IMR-90 (cell line): Measurements from ENCODE around the gene KCNMB1. TPM values are rescaled to one million over a fixed set of nuclear protein-coding genes. Genes with fewer than 3 reads are reported as not detected.

Source experiments
- ATAC-seq: fragments of 200-7000 bp; cut with Tn5 transposase; 2 replicates; pipeline ENCODE4 v1.9.1; 2020; ENCODE audit warnings: low read depth, mild to moderate bottlenecking, moderate library complexity
- BruUV-seq: library from RNA; stranded (reverse); fragments of 400-500 nt; replicated peaks from 2 replicates; lab custom pipeline; 2021; lab: Mats Ljungman, UMichigan
- CTCF ChIA-PET: fragments of 300-600 bp; formaldehyde crosslinking; extraction: SDS; loops from one replicate; lab custom pipeline; 2021; ENCODE audit warnings: antibody characterized with exemption; lab: Yijun Ruan, JAX
- POLR2A ChIA-PET: fragments of 300-600 bp; sonication (Branson Sonifier 250); formaldehyde crosslinking; loops from one replicate; lab custom pipeline; 2022; ENCODE audit warnings: antibody characterized with exemption; ENCODE audit not compliant: unreplicated experiment; lab: Charles Lee
- DNase-seq: peaks from one replicate; pipeline ENCODE4 v3.0.0; 2013
- H2AFZ ChIP-seq: replicated peaks from 2 replicates; pipeline ENCODE3; 2013; ENCODE audit warnings: low read length, mild to moderate bottlenecking; ENCODE audit not compliant: poor library complexity
- H2AK5ac ChIP-seq: 2 replicates; pipeline ENCODE4 v1.6.1; 2013; ENCODE audit warnings: low read depth, low read length, inconsistent platforms
- H2AK9ac ChIP-seq: replicated peaks from 2 replicates; pipeline ENCODE3; 2013; ENCODE audit warnings: mild to moderate bottlenecking, low read depth, low read length, moderate library complexity; ENCODE audit not compliant: poor library complexity
- H2BK120ac ChIP-seq: 2 replicates; pipeline ENCODE4 v1.6.1; 2013; ENCODE audit warnings: low read depth, low read length, inconsistent platforms
- H2BK15ac ChIP-seq: 3 replicates; pipeline ENCODE4 v1.6.1; 2013; ENCODE audit warnings: low read depth, low read length, inconsistent platforms
- H2BK20ac ChIP-seq: 2 replicates; pipeline ENCODE4 v1.6.1; 2013; ENCODE audit warnings: low read depth, mild to moderate bottlenecking, inconsistent platforms, low read length, moderate library complexity
- H2BK5ac ChIP-seq: 2 replicates; pipeline ENCODE4 v1.6.1; 2013; ENCODE audit warnings: mild to moderate bottlenecking, low read depth, low read length, inconsistent platforms; ENCODE audit not compliant: poor library complexity, severe bottlenecking
- H3K14ac ChIP-seq: replicated peaks from 2 replicates; pipeline ENCODE4 v1.6.1; 2013; ENCODE audit warnings: low read depth, low read length, inconsistent platforms
- H3K18ac ChIP-seq: 2 replicates; pipeline ENCODE4 v1.6.1; 2013; ENCODE audit warnings: low read depth, low read length, control low read depth
- H3K23ac ChIP-seq: 2 replicates; pipeline ENCODE4 v1.6.1; 2013; ENCODE audit warnings: low read depth, low read length, inconsistent platforms
- H3K27ac ChIP-seq: 2 replicates; pipeline ENCODE4 v1.5.1; 2013; ENCODE audit warnings: mild to moderate bottlenecking, control low read depth, low read length; ENCODE audit not compliant: insufficient read depth
- H3K27me3 ChIP-seq: 2 replicates; pipeline ENCODE4 v1.6.1; 2013; ENCODE audit warnings: low read length; ENCODE audit not compliant: control insufficient read depth, insufficient read depth
- H3K36me3 ChIP-seq: 2 replicates; pipeline ENCODE4 v1.6.1; 2013; ENCODE audit warnings: low read length, mixed read lengths; ENCODE audit not compliant: control insufficient read depth, insufficient read depth
- H3K4ac ChIP-seq: 2 replicates; pipeline ENCODE4 v1.6.1; 2013; ENCODE audit warnings: low read depth, low read length, inconsistent platforms
- H3K4me1 ChIP-seq: 2 replicates; pipeline ENCODE4 v1.6.1; 2013; ENCODE audit warnings: low read length, mixed read lengths; ENCODE audit not compliant: control insufficient read depth, insufficient read depth
- H3K4me2 ChIP-seq: 2 replicates; pipeline ENCODE4 v1.6.1; 2013; ENCODE audit warnings: low read depth, mild to moderate bottlenecking, control low read depth, low read length, moderate library complexity
- H3K4me3 ChIP-seq: 2 replicates; pipeline ENCODE4 v1.5.1; 2013; ENCODE audit warnings: low read depth, mild to moderate bottlenecking, control low read depth, low read length, moderate library complexity; ENCODE audit not compliant: insufficient read depth
- H3K56ac ChIP-seq: 2 replicates; pipeline ENCODE4 v1.6.1; 2013; ENCODE audit warnings: low read length, inconsistent platforms; ENCODE audit not compliant: insufficient read depth; ENCODE audit errors: extremely low read depth
- H3K79me1 ChIP-seq, 2 experiments: 2 replicates each; pipeline ENCODE4 v1.6.1; 2013; ENCODE audit warnings: low read length in 2 of 2, inconsistent platforms in 1 of 2, low read depth in 1 of 2
- H3K9ac ChIP-seq: 2 replicates; pipeline ENCODE4 v1.6.1; 2013; ENCODE audit warnings: low read depth, low read length, control low read depth
- H3K9me1 ChIP-seq: 2 replicates; pipeline ENCODE4 v1.6.1; 2013; ENCODE audit warnings: low read length, inconsistent platforms; ENCODE audit not compliant: insufficient read depth
- H3K9me3 ChIP-seq: 2 replicates; pipeline ENCODE4 v1.6.1; 2013; ENCODE audit warnings: low read length; ENCODE audit not compliant: control insufficient read depth, insufficient read depth
- H4K20me1 ChIP-seq: 2 replicates; pipeline ENCODE4 v1.6.1; 2013; ENCODE audit warnings: low read length, inconsistent platforms; ENCODE audit not compliant: insufficient read depth
- H4K5ac ChIP-seq: 2 replicates; pipeline ENCODE4 v1.6.1; 2013; ENCODE audit warnings: mild to moderate bottlenecking, low read depth, low read length, control low read depth
- H4K8ac ChIP-seq, 2 experiments: 2 replicates each; pipeline ENCODE4 v1.6.1; 2013; ENCODE audit warnings: low read depth in 2 of 2, low read length in 2 of 2, control low read depth in 1 of 2, inconsistent platforms in 1 of 2
- H4K91ac ChIP-seq: 2 replicates; pipeline ENCODE4 v1.6.1; 2013; ENCODE audit warnings: low read depth, low read length, inconsistent platforms; ENCODE audit not compliant: insufficient read depth
- CHD1 ChIP-seq: IDR thresholded peaks from 2 replicates; pipeline ENCODE4 v1.6.1; 2012; ENCODE audit warnings: low read depth, low read length, improper control_type of control experiment
- CTCF ChIP-seq: conservative IDR thresholded peaks from 2 replicates; pipeline ENCODE4 v1.5.1; 2012; ENCODE audit warnings: mild to moderate bottlenecking, low read depth, low read length, improper control_type of control experiment
- FOS ChIP-seq: fragments of 150-350 bp; IDR thresholded peaks from 2 replicates; pipeline ENCODE4 v1.6.1; 2016; ENCODE audit warnings: low read depth, low read length
- MXI1 ChIP-seq: IDR thresholded peaks from 2 replicates; pipeline ENCODE4 v1.6.1; 2012; ENCODE audit warnings: low read depth, mild to moderate bottlenecking, low read length, moderate library complexity, borderline replicate concordance
- RCOR1 ChIP-seq: IDR thresholded peaks from 2 replicates; pipeline ENCODE4 v1.6.1; 2012; ENCODE audit warnings: mild to moderate bottlenecking, low read length, improper control_type of control experiment; ENCODE audit not compliant: insufficient replicate concordance
- RFX5 ChIP-seq: IDR thresholded peaks from 2 replicates; pipeline ENCODE4 v1.8.0; 2012; ENCODE audit warnings: low read depth, mild to moderate bottlenecking, low read length, moderate library complexity
- whole genome bisulfite sequencing, 2 experiments: methylation state at CpG; one replicate each; pipeline versions ENCODE4 v1.1.5 to v1.1.7; 2013; ENCODE audit warnings: missing lambda C conversion rate in 2 of 2; ENCODE audit not compliant: insufficient read length in 1 of 2; ENCODE audit errors: extremely low coverage in 2 of 2; 5-methylcytosine and 5-hydroxymethylcytosine counted together
- dilution Hi-C: fragments of 300-500 bp; cut with HindIII; formaldehyde crosslinking; loops from one replicate; pipeline ENCODE4 v1.14.3; 2018; ENCODE audit warnings: low sequenced_read_pairs; ENCODE audit not compliant: unreplicated experiment
- in situ Hi-C: fragments of 300-500 bp; cut with MboI; formaldehyde crosslinking; loops from 3 replicates; pipeline ENCODE4 v1.14.3; 2019; ENCODE audit warnings: low sequenced_read_pairs, inconsistent platforms, mixed read lengths
- intact Hi-C: fragments of 100-400 bp; cut with micrococcal nuclease; formaldehyde crosslinking; loops from 2 replicates; pipeline ENCODE4 v1.10.0; 2022
- polyA plus RNA-seq, 3 experiments: library from polyadenylated mRNA; depleted of rRNA; stranded (reverse); fragments of >200 nt; gene quantifications; 2 replicates each; pipeline ENCODE4 v1.2.3, GENCODE V29; 2012; ENCODE audit warnings: low replicate concordance in 1 of 3
- total RNA-seq: library from RNA; depleted of rRNA; stranded (reverse); fragments of >200 nt; gene quantifications from 2 replicates; pipeline ENCODE4 v1.2.3, GENCODE V29; 2012

KCNMB1 gene
- total and polyA plus RNA-seq, 2 of the 4 experiments (the other 2 are of a cell fraction), result not detected

GRCh38 chr5:170338291-170338690 is 50.9 kb downstream of the KCNMB1 start:
- WGBS, 2 experiments, result no CpG with 5 or more reads among the region's 4 CpGs

More at GRCh38 chr5:170338291-170338690, 50.9 kb downstream of the KCNMB1 start:
- Histone ChIP-seq H3K36me3 (no peaks in the 10 kb centered on the region), H3K4me2 (no peak overlapping the region), H3K56ac (no peak overlapping the region), H3K4me1 (no peaks in the 10 kb centered on the region), H3K79me1 (no peaks in the 10 kb centered on the region), H3K4me3 (no peak overlapping the region), H3K9me1 (no peaks in the 10 kb centered on the region), H3K27ac (no peak overlapping the region), H3K9ac (no peak overlapping the region), H4K8ac (no peak overlapping the region), H3K23ac (no peak overlapping the region), H3K4ac (no peak overlapping the region), H3K18ac (no peak overlapping the region), H4K91ac (no peak overlapping the region), H2BK5ac (no peak overlapping the region), H3K9me3 (no peaks in the 10 kb centered on the region), H2AK9ac (no peak overlapping the region), H2AFZ (no peak overlapping the region), H2BK120ac (no peak overlapping the region), H3K14ac (no peak overlapping the region), H3K27me3 (no peaks in the 10 kb centered on the region), H2AK5ac (no peak overlapping the region), H4K5ac (no peak overlapping the region), H2BK15ac (no peak overlapping the region), H4K20me1 (no peaks in the 10 kb centered on the region), H2BK20ac (no peak overlapping the region)
- TF ChIP-seq CHD1 (no peak), FOS (no peak), RFX5 (no peak), RCOR1 (no peak), MXI1 (no peak), CTCF (no peak)
- dilution Hi-C loops, result no loop called here
- DNase-seq (no peak), ATAC-seq (no peak)
- CTCF ChIA-PET, result no interaction called here
- BruUV-seq, result no TSS peak
- in situ Hi-C loops, result no loop called here
- POLR2A ChIA-PET, result no interaction called here
- intact Hi-C loops, result no loop called here
